NT2/D1 (cell line): ENCODE results near the gene MAD1L1.

Source experiments
- SUZ12 ChIP-seq: IDR thresholded peaks from 2 replicates; pipeline ENCODE4 v1.6.1; 2011; ENCODE audit not compliant: insufficient read length, insufficient read depth; ENCODE audit errors: extremely low read depth
- YY1 ChIP-seq: IDR thresholded peaks from 2 replicates; pipeline ENCODE4 v1.6.1; 2011; ENCODE audit not compliant: insufficient read length, insufficient read depth
- ZNF274 ChIP-seq: IDR thresholded peaks from 2 replicates; pipeline ENCODE4 v1.6.1; 2011; ENCODE audit warnings: mild to moderate bottlenecking, low read depth, low read length

DNA sequence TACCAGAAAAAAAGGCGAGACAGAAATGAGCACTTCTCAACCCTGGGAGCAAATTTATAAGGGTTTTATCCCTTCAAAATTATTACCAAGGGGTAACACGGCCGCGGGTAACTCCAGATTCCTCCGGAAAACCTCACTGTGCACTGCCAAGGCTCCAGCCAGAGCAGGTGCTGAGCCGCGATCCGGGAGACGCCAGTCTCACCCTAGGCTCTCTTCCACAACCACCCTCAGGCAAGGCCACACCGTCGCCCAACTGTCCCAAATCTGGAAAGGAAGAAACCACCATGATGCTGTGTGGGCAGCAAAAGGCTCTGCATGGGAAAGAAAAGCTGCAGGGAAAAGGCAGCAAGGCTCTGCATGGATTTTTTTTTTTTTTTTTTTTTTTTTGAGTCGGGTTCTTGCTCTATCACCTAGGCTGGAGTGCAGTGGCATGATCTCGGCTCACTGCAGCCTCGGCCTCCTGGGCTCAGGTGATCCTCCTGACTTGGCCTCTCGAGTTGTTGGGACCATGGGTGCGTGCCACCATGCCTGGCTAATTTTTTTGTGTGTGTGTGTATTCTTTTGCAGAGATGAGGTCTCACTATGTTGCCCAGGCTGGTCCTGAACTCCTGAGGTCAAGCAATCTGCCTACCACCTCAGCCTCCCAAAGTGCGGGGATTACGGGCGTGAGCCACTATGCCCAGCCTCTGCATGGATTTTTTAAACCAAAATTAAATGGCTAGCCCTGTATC is 39.0 kb downstream of the MAD1L1 start:
- no peak for TF ChIP-seq ZNF274
- no peak for TF ChIP-seq SUZ12
- no peak for TF ChIP-seq YY1
